PFSK-1 (cell line): ENCODE data around the gene NHP2.

Source experiments
- FOXP2 ChIP-seq: optimal IDR thresholded peaks from 2 replicates; pipeline ENCODE3; 2011; ENCODE audit warnings: borderline replicate concordance, control low read depth, inconsistent platforms; ENCODE audit not compliant: insufficient read depth; ENCODE audit errors: extremely low read length, extremely low read depth
- POLR2AphosphoS5 ChIP-seq: IDR thresholded peaks from 2 replicates; pipeline ENCODE4 v1.6.1; 2012; ENCODE audit warnings: low read depth, mild to moderate bottlenecking, control low read depth, low read length, moderate library complexity
- REST ChIP-seq, 2 experiments: IDR thresholded peaks; 2 replicates each; pipeline versions ENCODE4 v1.6.1 to v1.8.0; 2011 to 2012; ENCODE audit warnings: low read depth in 2 of 2, low read length in 2 of 2, control low read depth in 1 of 2, inconsistent platforms in 1 of 2, mild to moderate bottlenecking in 1 of 2, moderate library complexity in 1 of 2; ENCODE audit not compliant: insufficient read depth in 1 of 2
- SIN3A ChIP-seq: IDR thresholded peaks from 2 replicates; pipeline ENCODE4 v1.6.1; 2012; ENCODE audit warnings: mild to moderate bottlenecking, low read length, moderate library complexity, borderline replicate concordance; ENCODE audit not compliant: insufficient read depth
- TAF1 ChIP-seq: IDR thresholded peaks from 2 replicates; pipeline ENCODE4 v1.6.1; 2012; ENCODE audit warnings: low read length, control low read depth, borderline replicate concordance; ENCODE audit not compliant: insufficient read depth

Gene NHP2

GRCh38 chr5:178199581-178200434, 46.1 kb upstream of the NHP2 start:
- TF ChIP-seq SIN3A, result no peak

- no peak for TF ChIP-seq FOXP2
- TF ChIP-seq TAF1, result no peak
- no peak for TF ChIP-seq REST (IDR thresholded peaks at IDR 0.05; ENCODE audit: insufficient read depth in 1 of 2, low read depth in 2 of 2, low read length in 2 of 2)
- no peak for TF ChIP-seq SIN3A
- no peak for TF ChIP-seq POLR2AphosphoS5
Observed at GRCh38 chr5:178198706-178199105, 45.0 kb upstream of the NHP2 start.

- TF ChIP-seq POLR2AphosphoS5, result no peak
- TF ChIP-seq TAF1, result no peak
- no peak for TF ChIP-seq FOXP2
- no peak for TF ChIP-seq SIN3A
- no peak for TF ChIP-seq REST (IDR thresholded peaks at IDR 0.05; ENCODE audit: insufficient read depth in 1 of 2, low read depth in 2 of 2, low read length in 2 of 2)
Observed at GRCh38 chr5:178196986-178197385, 43.3 kb upstream of the NHP2 start.

- no peak for TF ChIP-seq REST (IDR thresholded peaks at IDR 0.05; ENCODE audit: insufficient read depth in 1 of 2, low read depth in 2 of 2, low read length in 2 of 2)
- no peak for TF ChIP-seq SIN3A
- TF ChIP-seq POLR2AphosphoS5, result no peak
- TF ChIP-seq FOXP2, result no peak
- TF ChIP-seq TAF1, result no peak
Observed at GRCh38 chr5:178196281-178196812, 42.7 kb upstream of the NHP2 start.

- TF ChIP-seq POLR2AphosphoS5 (no peak), SIN3A (no peak), TAF1 (no peak), REST (IDR thresholded peaks at IDR 0.05; ENCODE audit: insufficient read depth in 1 of 2, low read depth in 2 of 2, low read length in 2 of 2) (no peak), FOXP2 (no peak)
Observed at GRCh38 chr5:178194026-178194425, 40.3 kb upstream of the NHP2 start.
